GM20000 (cell line): ENCODE measurements around the gene NHP2.

ENCODE experiments used
- DNase-seq: peaks from one replicate; pipeline ENCODE4 v3.0.0; 2012; ENCODE audit warnings: low spot score
- CTCF ChIP-seq: IDR thresholded peaks from 2 replicates; pipeline ENCODE4 v1.5.1; 2012; ENCODE audit warnings: mild to moderate bottlenecking, control low read depth; ENCODE audit errors: extremely low read depth, missing control alignments

Gene NHP2

GRCh38 chr5:178174456-178174855, 20.8 kb upstream of the NHP2 start:
- no peak for TF ChIP-seq CTCF
- no peak for DNase-seq

GRCh38 chr5:178170455-178170854, 16.8 kb upstream of the NHP2 start:
- DNase-seq, result no peak
- no peak for TF ChIP-seq CTCF

- TF ChIP-seq CTCF, result no peak
Observed at GRCh38 chr5:178165581-178165980, 11.9 kb upstream of the NHP2 start.

GRCh38 chr5:178163772-178164735, 10.4 kb upstream of the NHP2 start:
- peak; percentile 99 for TF ChIP-seq CTCF
- peak; percentile 95 for DNase-seq

More at GRCh38 chr5:178165581-178165980, 11.9 kb upstream of the NHP2 start:
- DNase-seq, result no peak

- DNase-seq, result no peak
- TF ChIP-seq CTCF, result no peak
Observed at GRCh38 chr5:178162481-178162880, 8.8 kb upstream of the NHP2 start.

GRCh38 chr5:178160176-178160575, 6.5 kb upstream of the NHP2 start:
- TF ChIP-seq CTCF, result no peak

GRCh38 chr5:178155065-178155464, 1.4 kb upstream of the NHP2 start:
- no peak for TF ChIP-seq CTCF
- no peak for DNase-seq

More at GRCh38 chr5:178160176-178160575, 6.5 kb upstream of the NHP2 start:
- DNase-seq, result no peak
